ENCODE results near the gene ST13.

DNA sequence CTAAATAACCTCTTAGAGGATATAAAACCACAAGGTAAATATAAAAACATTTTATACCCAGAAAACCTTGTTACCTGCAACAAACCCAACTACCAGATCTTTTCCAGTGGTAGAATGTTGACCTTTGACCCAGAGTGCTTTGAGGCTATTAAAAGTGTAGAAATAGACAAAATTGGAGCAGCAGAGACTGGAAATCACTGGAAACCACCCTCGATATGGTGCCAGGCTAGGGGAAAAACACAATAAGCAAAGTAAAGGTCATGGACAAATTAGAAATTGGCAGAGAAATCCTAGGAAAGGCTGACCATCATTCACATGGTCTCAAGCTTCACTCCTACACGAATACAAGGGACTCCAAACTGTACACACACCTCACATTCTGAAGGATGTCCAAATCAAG, 64.0 kb downstream of the ST13 start:
- TF ChIP-seq, protein P1, sequence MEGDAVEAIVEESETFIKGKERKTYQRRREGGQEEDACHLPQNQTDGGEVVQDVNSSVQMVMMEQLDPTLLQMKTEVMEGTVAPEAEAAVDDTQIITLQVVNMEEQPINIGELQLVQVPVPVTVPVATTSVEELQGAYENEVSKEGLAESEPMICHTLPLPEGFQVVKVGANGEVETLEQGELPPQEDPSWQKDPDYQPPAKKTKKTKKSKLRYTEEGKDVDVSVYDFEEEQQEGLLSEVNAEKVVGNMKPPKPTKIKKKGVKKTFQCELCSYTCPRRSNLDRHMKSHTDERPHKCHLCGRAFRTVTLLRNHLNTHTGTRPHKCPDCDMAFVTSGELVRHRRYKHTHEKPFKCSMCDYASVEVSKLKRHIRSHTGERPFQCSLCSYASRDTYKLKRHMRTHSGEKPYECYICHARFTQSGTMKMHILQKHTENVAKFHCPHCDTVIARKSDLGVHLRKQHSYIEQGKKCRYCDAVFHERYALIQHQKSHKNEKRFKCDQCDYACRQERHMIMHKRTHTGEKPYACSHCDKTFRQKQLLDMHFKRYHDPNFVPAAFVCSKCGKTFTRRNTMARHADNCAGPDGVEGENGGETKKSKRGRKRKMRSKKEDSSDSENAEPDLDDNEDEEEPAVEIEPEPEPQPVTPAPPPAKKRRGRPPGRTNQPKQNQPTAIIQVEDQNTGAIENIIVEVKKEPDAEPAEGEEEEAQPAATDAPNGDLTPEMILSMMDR (IDR thresholded peaks at IDR 0.05) = no peak
- no peak for TF ChIP-seq POLR2A (IDR thresholded peaks at IDR 0.05)

Data from Peyer's patch (tissue), 4 donors.